CD4-positive, alpha-beta T cell treated with Interleukin-6 for 4 hours (primary cell): Measurements from ENCODE around the gene SERPINA4.

Source experiments
- DNase-seq: peaks from one replicate; pipeline ENCODE4 v3.0.0-alpha.2; 2020; ENCODE audit warnings: mixed read lengths

SERPINA4 gene

GRCh38 chr14:94617988-94618822 is 57.0 kb downstream of the SERPINA4 start:
- DNase-seq = no peak

DNA sequence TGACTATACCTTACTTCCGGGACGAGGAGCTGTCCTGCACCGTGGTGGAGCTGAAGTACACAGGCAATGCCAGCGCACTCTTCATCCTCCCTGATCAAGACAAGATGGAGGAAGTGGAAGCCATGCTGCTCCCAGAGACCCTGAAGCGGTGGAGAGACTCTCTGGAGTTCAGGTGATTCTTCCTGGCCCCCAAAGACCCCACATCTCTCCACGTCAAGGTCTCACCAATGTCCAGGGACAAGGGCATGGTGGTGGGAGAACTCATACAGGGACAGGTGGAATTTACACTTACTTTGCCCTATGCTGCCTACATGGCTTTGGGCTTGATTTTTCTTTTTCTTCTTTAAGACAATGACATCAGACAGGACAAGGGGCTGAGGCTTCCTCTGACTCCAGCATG is 58.1 kb downstream of the SERPINA4 start:
- no peak for DNase-seq
